Stimulated activated effector memory CD8-positive, alpha-beta T cell treated with anti-CD3 and anti-CD28 coated beads, Interleukin-12 subunit alpha, Interleukin-12 subunit beta, amount 100 ng/mL, for 72 hours (primary cell): ENCODE measurements around the gene SLC6A13.
"Not testable (repeated sequence)": the region's sequence is repeated elsewhere in the genome, so short reads cannot be mapped to it uniquely, and the experiment has no call there.

ENCODE experiments used
- ATAC-seq: fragments of 150-1000 bp; cut with Tn5 transposase; 2 replicates; pipeline ENCODE4 v1.10.0; 2021
- DNase-seq, 2 donors: peaks; one replicate each; pipeline ENCODE4 v3.0.0; 2021 to 2022; ENCODE audit warnings: low spot score in 2 of 2
- H3K27ac Mint-ChIP-seq: one replicate; pipeline ENCODE4 v1.8.0; 2022; ENCODE audit warnings: mild to moderate bottlenecking, mixed read lengths
- H3K36me3 Mint-ChIP-seq: one replicate; pipeline ENCODE4 v1.8.0; 2022; ENCODE audit warnings: mild to moderate bottlenecking, mixed read lengths
- H3K4me1 Mint-ChIP-seq: one replicate; pipeline ENCODE4 v1.8.0; 2022; ENCODE audit warnings: mixed read lengths
- H3K4me3 Mint-ChIP-seq: one replicate; pipeline ENCODE4 v1.8.0; 2022; ENCODE audit warnings: mild to moderate bottlenecking, mixed read lengths
- H3K9me3 Mint-ChIP-seq: one replicate; pipeline ENCODE4 v1.8.0; 2022; ENCODE audit warnings: mixed read lengths

Gene SLC6A13

GRCh38 chr12:193261-193660 lies 69.4 kb downstream of the SLC6A13 start:
- DNase-seq (no peak), ATAC-seq (no peak)
- Mint-ChIP-seq H3K27ac (no peak overlapping the region), H3K4me3 (no peak overlapping the region), H3K36me3 (no peaks in the 10 kb centered on the region), H3K4me1 (peaks cover 10% of the 10 kb centered on the region), H3K9me3 (peaks cover 4% of the 10 kb centered on the region)

GRCh38 chr12:191541-191940 lies 71.1 kb downstream of the SLC6A13 start:
- ATAC-seq (no peak), DNase-seq (no peak)
- H3K4me3 Mint-ChIP-seq, result no peak overlapping the region
- no peaks in the 10 kb centered on the region for H3K9me3 Mint-ChIP-seq
- peaks cover 6% of the 10 kb centered on the region for H3K4me1 Mint-ChIP-seq
- H3K27ac Mint-ChIP-seq, result no peak overlapping the region
- H3K36me3 Mint-ChIP-seq, result no peaks in the 10 kb centered on the region

DNA sequence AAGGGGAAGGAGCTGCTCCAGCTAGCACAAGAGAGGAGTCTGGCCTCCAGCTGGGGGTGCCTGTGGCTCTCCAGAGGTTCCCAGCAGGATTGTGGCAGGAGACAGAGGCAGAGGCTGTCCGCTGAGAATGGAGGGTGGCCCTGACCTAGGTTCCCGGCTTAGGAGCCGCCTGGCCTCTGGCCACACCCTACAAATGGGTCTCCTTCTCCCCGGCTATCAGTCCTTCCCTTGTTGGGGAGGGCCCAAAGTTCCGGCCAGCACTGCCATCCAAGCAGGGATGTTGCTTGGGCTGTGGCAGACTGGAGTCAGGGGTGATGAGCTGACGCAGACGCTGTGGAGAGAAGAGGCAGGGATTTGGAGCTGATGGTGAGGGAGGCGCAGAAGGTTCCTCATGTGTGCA lies 71.8 kb downstream of the SLC6A13 start:
- Mint-ChIP-seq H3K4me3 (no peak overlapping the region), H3K27ac (no peak overlapping the region), H3K36me3 (no peaks in the 10 kb centered on the region), H3K4me1 (peaks cover 6% of the 10 kb centered on the region), H3K9me3 (no peaks in the 10 kb centered on the region)
- no peak for ATAC-seq
- no peak for DNase-seq

DNA sequence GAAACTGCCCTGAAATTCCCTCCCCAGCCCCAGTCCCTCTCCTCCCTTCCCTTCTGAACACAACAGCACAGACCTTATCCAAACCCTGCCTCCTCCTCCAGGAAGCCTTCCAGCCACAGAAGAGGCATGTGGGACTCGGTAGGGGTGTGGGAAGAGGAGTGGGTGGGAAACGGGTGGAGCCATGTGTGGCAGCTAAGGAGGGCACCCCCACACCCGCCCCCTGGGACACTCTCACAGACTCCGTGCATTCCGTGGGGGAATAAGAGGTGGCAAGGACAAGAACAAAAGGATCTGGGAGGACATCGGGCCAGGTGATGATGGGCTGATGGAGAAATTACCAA lies 73.0 kb downstream of the SLC6A13 start:
- no peak for ATAC-seq
- Mint-ChIP-seq H3K4me3 (peak overlapping the region; percentile 54), H3K27ac (no peak overlapping the region), H3K4me1 (peaks cover 6% of the 10 kb centered on the region), H3K9me3 (no peaks in the 10 kb centered on the region), H3K36me3 (no peaks in the 10 kb centered on the region)
- no peak for DNase-seq

GRCh38 chr12:188910-189621 lies 73.6 kb downstream of the SLC6A13 start:
- no peaks in the 10 kb centered on the region for H3K36me3 Mint-ChIP-seq

DNA sequence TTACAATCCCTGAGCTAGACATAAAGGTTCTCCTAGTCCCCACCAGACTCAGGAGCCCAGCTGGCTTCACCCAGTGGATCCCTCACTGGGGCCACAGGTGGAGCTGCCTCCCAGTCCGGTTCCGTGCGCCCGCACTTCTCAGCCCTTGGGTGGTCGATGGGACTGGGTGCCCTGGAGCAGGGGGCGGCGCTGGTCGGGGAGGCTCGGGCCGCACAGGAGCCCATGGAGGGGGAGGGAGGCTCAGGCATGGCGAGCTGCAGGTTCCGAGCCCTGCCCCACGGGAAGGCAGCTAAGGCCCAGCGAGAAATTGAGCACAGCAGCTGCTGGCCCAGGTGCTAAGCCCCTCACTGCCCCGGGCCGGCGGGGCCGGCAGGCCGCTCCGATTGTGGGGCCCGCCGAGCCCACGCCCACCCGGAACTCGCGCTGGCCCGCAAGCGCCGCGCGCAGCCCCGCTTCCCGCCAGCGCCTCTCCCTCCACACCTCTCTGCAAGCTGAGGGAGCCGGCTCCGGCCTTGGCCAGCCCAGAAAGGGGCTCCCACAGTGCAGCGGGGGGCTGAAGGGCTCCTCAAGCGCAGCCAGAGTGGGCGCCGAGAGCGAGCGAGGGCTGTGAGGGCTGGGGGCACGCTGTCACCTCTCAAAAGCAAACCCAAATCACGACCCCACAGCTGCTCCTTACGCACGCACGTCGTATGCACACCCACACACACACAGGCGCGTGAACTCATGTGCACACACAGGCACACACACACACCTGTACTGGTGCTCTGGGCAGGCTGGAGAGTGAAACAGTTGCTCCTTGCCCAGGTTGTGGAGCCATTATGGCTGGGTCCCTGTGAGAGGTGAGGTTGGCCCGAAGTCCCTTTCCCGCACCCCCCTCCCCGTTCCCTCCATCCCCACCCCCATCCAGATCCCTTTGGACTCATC lies 74.4 kb downstream of the SLC6A13 start:
- not testable (repeated sequence) for DNase-seq, H3K4me1 Mint-ChIP-seq, H3K36me3 Mint-ChIP-seq, H3K9me3 Mint-ChIP-seq, H3K27ac Mint-ChIP-seq
- H3K4me3 Mint-ChIP-seq, result peak overlapping the region; percentile 54
- ATAC-seq, result peak; percentile 15

More at GRCh38 chr12:188910-189621, 73.6 kb downstream of the SLC6A13 start:
- Mint-ChIP-seq H3K4me3 (peak overlapping the region; percentile 54), H3K4me1 (peaks cover 6% of the 10 kb centered on the region), H3K27ac (no peak overlapping the region), H3K9me3 (no peaks in the 10 kb centered on the region)
- DNase-seq (peak; percentile 48 to 65), ATAC-seq (peak; percentile 73)

DNA sequence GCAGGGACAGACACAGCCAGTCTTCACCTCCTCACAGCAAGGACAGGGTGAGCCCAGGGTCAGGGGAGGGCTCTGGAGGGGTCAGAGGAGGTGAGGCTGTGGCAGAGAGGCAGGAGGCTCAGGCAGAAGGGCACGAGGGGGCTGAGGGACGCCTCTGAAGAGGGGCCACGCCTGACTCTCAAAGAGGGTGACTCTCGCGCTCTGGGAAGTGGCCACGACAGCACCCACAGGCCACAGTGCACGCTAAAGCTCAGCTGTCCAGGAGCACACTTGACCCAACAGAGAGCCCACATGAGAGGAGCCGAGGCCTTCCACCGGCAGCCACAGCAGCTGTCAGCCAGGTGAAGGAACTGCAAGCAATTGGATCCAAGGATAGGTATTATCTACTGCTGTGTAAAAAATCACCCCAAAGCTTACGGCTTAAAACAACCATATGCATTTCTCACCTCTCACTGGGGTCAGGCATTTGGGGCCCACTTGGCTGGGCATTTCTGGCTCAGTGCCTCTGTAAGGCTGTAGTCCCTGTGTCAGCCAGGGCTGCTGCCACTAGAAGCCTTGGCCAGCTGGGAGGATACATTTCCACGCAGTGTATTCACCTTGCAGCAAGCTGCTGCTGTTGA lies 76.5 kb downstream of the SLC6A13 start:
- Mint-ChIP-seq H3K4me1 (peaks cover 6% of the 10 kb centered on the region), H3K36me3 (no peaks in the 10 kb centered on the region), H3K27ac (no peak overlapping the region), H3K9me3 (no peaks in the 10 kb centered on the region), H3K4me3 (no peak overlapping the region)
- DNase-seq (no peak), ATAC-seq (no peak)

- Mint-ChIP-seq H3K27ac (no peak overlapping the region), H3K9me3 (no peaks in the 10 kb centered on the region), H3K4me3 (no peak overlapping the region), H3K36me3 (no peaks in the 10 kb centered on the region), H3K4me1 (peaks cover 8% of the 10 kb centered on the region)
- DNase-seq, result no peak
- peak; percentile 17 for ATAC-seq
Measured at GRCh38 chr12:185576-185955, 77.1 kb downstream of the SLC6A13 start.

GRCh38 chr12:184811-185575 lies 77.6 kb downstream of the SLC6A13 start:
- Mint-ChIP-seq H3K36me3 (no peaks in the 10 kb centered on the region), H3K9me3 (no peaks in the 10 kb centered on the region), H3K4me1 (peaks cover 13% of the 10 kb centered on the region), H3K4me3 (no peak overlapping the region), H3K27ac (no peak overlapping the region)
- ATAC-seq (no peak), DNase-seq (no peak)

GRCh38 chr12:182381-182892 lies 80.2 kb downstream of the SLC6A13 start:
- DNase-seq, result no peak
- no peaks in the 10 kb centered on the region for H3K36me3 Mint-ChIP-seq
- no peaks in the 10 kb centered on the region for H3K9me3 Mint-ChIP-seq
- no peak overlapping the region for H3K4me3 Mint-ChIP-seq
- H3K4me1 Mint-ChIP-seq, result peaks cover 11% of the 10 kb centered on the region
- ATAC-seq, result no peak
- H3K27ac Mint-ChIP-seq, result no peak overlapping the region

- Mint-ChIP-seq H3K27ac (no peak overlapping the region), H3K36me3 (no peaks in the 10 kb centered on the region)
Measured at GRCh38 chr12:181921-182320, 80.7 kb downstream of the SLC6A13 start.

DNA sequence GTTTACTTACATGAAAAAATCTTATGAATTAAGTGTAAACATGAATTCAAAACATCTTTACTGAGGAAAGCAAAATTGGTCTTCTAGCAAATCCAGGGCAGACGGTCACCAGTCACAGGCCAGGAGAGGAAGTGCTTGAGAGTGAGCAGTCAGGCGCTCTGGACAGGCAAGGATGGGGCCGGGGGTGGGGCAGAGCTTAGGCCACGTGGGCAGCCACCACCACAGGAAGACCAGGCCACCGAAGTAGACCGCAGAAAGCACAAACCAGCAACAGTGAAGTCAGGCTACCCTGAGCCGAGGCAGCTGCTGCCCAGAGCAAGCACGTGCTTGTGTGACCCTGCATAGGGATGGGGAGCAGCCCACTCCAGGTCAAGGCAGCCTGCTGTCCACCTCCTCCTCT lies 82.2 kb downstream of the SLC6A13 start:
- Mint-ChIP-seq H3K9me3 (no peaks in the 10 kb centered on the region), H3K4me1 (peaks cover 16% of the 10 kb centered on the region), H3K4me3 (no peak overlapping the region), H3K27ac (no peak overlapping the region), H3K36me3 (no peaks in the 10 kb centered on the region)
- ATAC-seq, result peak; percentile 48
- no peak for DNase-seq

More at GRCh38 chr12:181921-182320, 80.7 kb downstream of the SLC6A13 start:
- no peaks in the 10 kb centered on the region for H3K9me3 Mint-ChIP-seq
- no peak for ATAC-seq
- no peak overlapping the region for H3K4me3 Mint-ChIP-seq
- no peak for DNase-seq
- H3K4me1 Mint-ChIP-seq, result peaks cover 12% of the 10 kb centered on the region

DNA sequence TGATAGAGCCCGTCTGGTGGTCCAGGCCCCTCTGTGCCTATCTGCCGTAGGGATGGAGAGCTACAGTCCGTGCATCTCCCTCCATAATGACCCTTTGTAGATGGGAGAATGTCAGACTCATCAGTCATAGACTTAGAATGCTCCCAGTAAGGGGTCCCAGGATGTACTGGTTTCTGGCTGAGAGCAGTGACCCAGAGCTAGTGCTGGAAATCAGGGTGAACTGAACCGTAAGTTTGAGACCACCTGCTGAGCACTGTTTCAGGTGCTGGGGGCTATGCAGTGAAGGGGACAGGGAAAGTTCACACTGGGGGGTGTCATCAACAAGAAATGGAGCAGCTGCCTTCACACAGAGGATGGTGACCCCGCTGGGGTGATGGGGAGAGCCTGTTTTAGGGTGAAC lies 82.8 kb downstream of the SLC6A13 start:
- H3K4me1 Mint-ChIP-seq, result peaks cover 16% of the 10 kb centered on the region
- H3K36me3 Mint-ChIP-seq, result no peaks in the 10 kb centered on the region
- no peak overlapping the region for H3K4me3 Mint-ChIP-seq
- DNase-seq (no peak), ATAC-seq (no peak)
- no peaks in the 10 kb centered on the region for H3K9me3 Mint-ChIP-seq
- H3K27ac Mint-ChIP-seq, result peak overlapping the region; percentile 70

- H3K4me1 Mint-ChIP-seq, result peaks cover 16% of the 10 kb centered on the region
- no peak overlapping the region for H3K4me3 Mint-ChIP-seq
- no peaks in the 10 kb centered on the region for H3K9me3 Mint-ChIP-seq
- H3K36me3 Mint-ChIP-seq, result no peaks in the 10 kb centered on the region
- ATAC-seq (no peak), DNase-seq (no peak)
- peak overlapping the region; percentile 70 for H3K27ac Mint-ChIP-seq
Measured at GRCh38 chr12:179131-179884, 83.3 kb downstream of the SLC6A13 start.
